IMR-90 (cell line): ENCODE measurements around the gene PRKCH. TPM values are rescaled to one million over a fixed set of nuclear protein-coding genes. Genes with fewer than 3 reads are reported as not detected.

Experiments
- ATAC-seq: fragments of 200-7000 bp; cut with Tn5 transposase; 2 replicates; pipeline ENCODE4 v1.9.1; 2020; ENCODE audit warnings: low read depth, mild to moderate bottlenecking, moderate library complexity
- BruUV-seq: library from RNA; stranded (reverse); fragments of 400-500 nt; replicated peaks from 2 replicates; lab custom pipeline; 2021; lab: Mats Ljungman, UMichigan
- CTCF ChIA-PET: fragments of 300-600 bp; formaldehyde crosslinking; extraction: SDS; loops from one replicate; lab custom pipeline; 2021; ENCODE audit warnings: antibody characterized with exemption; lab: Yijun Ruan, JAX
- POLR2A ChIA-PET: fragments of 300-600 bp; sonication (Branson Sonifier 250); formaldehyde crosslinking; loops from one replicate; lab custom pipeline; 2022; ENCODE audit warnings: antibody characterized with exemption; ENCODE audit not compliant: unreplicated experiment; lab: Charles Lee
- DNase-seq: peaks from one replicate; pipeline ENCODE4 v3.0.0; 2013
- H2AFZ ChIP-seq: replicated peaks from 2 replicates; pipeline ENCODE3; 2013; ENCODE audit warnings: low read length, mild to moderate bottlenecking; ENCODE audit not compliant: poor library complexity
- H2AK5ac ChIP-seq: 2 replicates; pipeline ENCODE4 v1.6.1; 2013; ENCODE audit warnings: low read depth, low read length, inconsistent platforms
- H2AK9ac ChIP-seq: replicated peaks from 2 replicates; pipeline ENCODE3; 2013; ENCODE audit warnings: mild to moderate bottlenecking, low read depth, low read length, moderate library complexity; ENCODE audit not compliant: poor library complexity
- H2BK120ac ChIP-seq: 2 replicates; pipeline ENCODE4 v1.6.1; 2013; ENCODE audit warnings: low read depth, low read length, inconsistent platforms
- H2BK15ac ChIP-seq: 3 replicates; pipeline ENCODE4 v1.6.1; 2013; ENCODE audit warnings: low read depth, low read length, inconsistent platforms
- H2BK20ac ChIP-seq: 2 replicates; pipeline ENCODE4 v1.6.1; 2013; ENCODE audit warnings: low read depth, mild to moderate bottlenecking, inconsistent platforms, low read length, moderate library complexity
- H2BK5ac ChIP-seq: 2 replicates; pipeline ENCODE4 v1.6.1; 2013; ENCODE audit warnings: mild to moderate bottlenecking, low read depth, low read length, inconsistent platforms; ENCODE audit not compliant: poor library complexity, severe bottlenecking
- H3K14ac ChIP-seq: replicated peaks from 2 replicates; pipeline ENCODE4 v1.6.1; 2013; ENCODE audit warnings: low read depth, low read length, inconsistent platforms
- H3K18ac ChIP-seq: 2 replicates; pipeline ENCODE4 v1.6.1; 2013; ENCODE audit warnings: low read depth, low read length, control low read depth
- H3K23ac ChIP-seq: 2 replicates; pipeline ENCODE4 v1.6.1; 2013; ENCODE audit warnings: low read depth, low read length, inconsistent platforms
- H3K27ac ChIP-seq: 2 replicates; pipeline ENCODE4 v1.5.1; 2013; ENCODE audit warnings: mild to moderate bottlenecking, control low read depth, low read length; ENCODE audit not compliant: insufficient read depth
- H3K27me3 ChIP-seq: 2 replicates; pipeline ENCODE4 v1.6.1; 2013; ENCODE audit warnings: low read length; ENCODE audit not compliant: control insufficient read depth, insufficient read depth
- H3K36me3 ChIP-seq: 2 replicates; pipeline ENCODE4 v1.6.1; 2013; ENCODE audit warnings: low read length, mixed read lengths; ENCODE audit not compliant: control insufficient read depth, insufficient read depth
- H3K4ac ChIP-seq: 2 replicates; pipeline ENCODE4 v1.6.1; 2013; ENCODE audit warnings: low read depth, low read length, inconsistent platforms
- H3K4me1 ChIP-seq: 2 replicates; pipeline ENCODE4 v1.6.1; 2013; ENCODE audit warnings: low read length, mixed read lengths; ENCODE audit not compliant: control insufficient read depth, insufficient read depth
- H3K4me2 ChIP-seq: 2 replicates; pipeline ENCODE4 v1.6.1; 2013; ENCODE audit warnings: low read depth, mild to moderate bottlenecking, control low read depth, low read length, moderate library complexity
- H3K4me3 ChIP-seq: 2 replicates; pipeline ENCODE4 v1.5.1; 2013; ENCODE audit warnings: low read depth, mild to moderate bottlenecking, control low read depth, low read length, moderate library complexity; ENCODE audit not compliant: insufficient read depth
- H3K56ac ChIP-seq: 2 replicates; pipeline ENCODE4 v1.6.1; 2013; ENCODE audit warnings: low read length, inconsistent platforms; ENCODE audit not compliant: insufficient read depth; ENCODE audit errors: extremely low read depth
- H3K79me1 ChIP-seq, 2 experiments: 2 replicates each; pipeline ENCODE4 v1.6.1; 2013; ENCODE audit warnings: low read length in 2 of 2, inconsistent platforms in 1 of 2, low read depth in 1 of 2
- H3K9ac ChIP-seq: 2 replicates; pipeline ENCODE4 v1.6.1; 2013; ENCODE audit warnings: low read depth, low read length, control low read depth
- H3K9me1 ChIP-seq: 2 replicates; pipeline ENCODE4 v1.6.1; 2013; ENCODE audit warnings: low read length, inconsistent platforms; ENCODE audit not compliant: insufficient read depth
- H3K9me3 ChIP-seq: 2 replicates; pipeline ENCODE4 v1.6.1; 2013; ENCODE audit warnings: low read length; ENCODE audit not compliant: control insufficient read depth, insufficient read depth
- H4K20me1 ChIP-seq: 2 replicates; pipeline ENCODE4 v1.6.1; 2013; ENCODE audit warnings: low read length, inconsistent platforms; ENCODE audit not compliant: insufficient read depth
- H4K5ac ChIP-seq: 2 replicates; pipeline ENCODE4 v1.6.1; 2013; ENCODE audit warnings: mild to moderate bottlenecking, low read depth, low read length, control low read depth
- H4K8ac ChIP-seq, 2 experiments: 2 replicates each; pipeline ENCODE4 v1.6.1; 2013; ENCODE audit warnings: low read depth in 2 of 2, low read length in 2 of 2, control low read depth in 1 of 2, inconsistent platforms in 1 of 2
- H4K91ac ChIP-seq: 2 replicates; pipeline ENCODE4 v1.6.1; 2013; ENCODE audit warnings: low read depth, low read length, inconsistent platforms; ENCODE audit not compliant: insufficient read depth
- BHLHE40 ChIP-seq: fragments of 150-350 bp; IDR thresholded peaks from 2 replicates; pipeline ENCODE4 v1.6.1; 2016; ENCODE audit warnings: mild to moderate bottlenecking, low read depth, low read length
- CEBPB ChIP-seq: IDR thresholded peaks from 2 replicates; pipeline ENCODE4 v1.6.1; 2012; ENCODE audit warnings: low read depth, low read length, improper control_type of control experiment
- CTCF ChIP-seq: conservative IDR thresholded peaks from 2 replicates; pipeline ENCODE4 v1.5.1; 2012; ENCODE audit warnings: mild to moderate bottlenecking, low read depth, low read length, improper control_type of control experiment
- MAFK ChIP-seq: IDR thresholded peaks from 2 replicates; pipeline ENCODE4 v1.6.1; 2012; ENCODE audit warnings: low read depth, low read length, improper control_type of control experiment
- MAZ ChIP-seq: IDR thresholded peaks from 2 replicates; pipeline ENCODE4 v1.6.1; 2012; ENCODE audit warnings: low read depth, mild to moderate bottlenecking, low read length, improper control_type of control experiment, moderate library complexity, borderline replicate concordance
- MXI1 ChIP-seq: IDR thresholded peaks from 2 replicates; pipeline ENCODE4 v1.6.1; 2012; ENCODE audit warnings: low read depth, mild to moderate bottlenecking, low read length, moderate library complexity, borderline replicate concordance
- NFE2L2 ChIP-seq: fragments of 150-350 bp; IDR thresholded peaks from 2 replicates; pipeline ENCODE4 v1.6.1; 2016; ENCODE audit warnings: low read depth, mild to moderate bottlenecking, low read length
- RAD21 ChIP-seq: IDR thresholded peaks from 2 replicates; pipeline ENCODE4 v1.6.1; 2012; ENCODE audit warnings: low read length, improper control_type of control experiment
- RCOR1 ChIP-seq: IDR thresholded peaks from 2 replicates; pipeline ENCODE4 v1.6.1; 2012; ENCODE audit warnings: mild to moderate bottlenecking, low read length, improper control_type of control experiment; ENCODE audit not compliant: insufficient replicate concordance
- SMC3 ChIP-seq: fragments of 150-350 bp; IDR thresholded peaks from 2 replicates; pipeline ENCODE4 v1.6.1; 2016; ENCODE audit warnings: low read depth, mild to moderate bottlenecking, antibody characterized with exemption, low read length, moderate library complexity
- WGBS, 2 experiments: methylation state at CpG; one replicate each; pipeline versions ENCODE4 v1.1.5 to v1.1.7; 2013; ENCODE audit warnings: missing lambda C conversion rate in 2 of 2; ENCODE audit not compliant: insufficient read length in 1 of 2; ENCODE audit errors: extremely low coverage in 2 of 2; 5-methylcytosine and 5-hydroxymethylcytosine counted together
- dilution Hi-C: fragments of 300-500 bp; cut with HindIII; formaldehyde crosslinking; loops from one replicate; pipeline ENCODE4 v1.14.3; 2018; ENCODE audit warnings: low sequenced_read_pairs; ENCODE audit not compliant: unreplicated experiment
- in situ Hi-C: fragments of 300-500 bp; cut with MboI; formaldehyde crosslinking; loops from 3 replicates; pipeline ENCODE4 v1.14.3; 2019; ENCODE audit warnings: low sequenced_read_pairs, inconsistent platforms, mixed read lengths
- intact Hi-C: fragments of 100-400 bp; cut with micrococcal nuclease; formaldehyde crosslinking; loops from 2 replicates; pipeline ENCODE4 v1.10.0; 2022
- polyA plus RNA-seq, 3 experiments: library from polyadenylated mRNA; depleted of rRNA; stranded (reverse); fragments of >200 nt; gene quantifications; 2 replicates each; pipeline ENCODE4 v1.2.3, GENCODE V29; 2012; ENCODE audit warnings: low replicate concordance in 1 of 3
- total RNA-seq: library from RNA; depleted of rRNA; stranded (reverse); fragments of >200 nt; gene quantifications from 2 replicates; pipeline ENCODE4 v1.2.3, GENCODE V29; 2012
- TF ChIP-seq, protein P1 (sequence below): fragments of 150-350 bp; IDR thresholded peaks from 2 replicates; pipeline ENCODE4 v1.6.1; 2016; ENCODE audit warnings: low read depth, mild to moderate bottlenecking, low read length, moderate library complexity, borderline replicate concordance

Gene PRKCH
- total and polyA plus RNA-seq, 2 of the 4 experiments (the other 2 are of a cell fraction) = 1.6 to 2.3 TPM

DNA sequence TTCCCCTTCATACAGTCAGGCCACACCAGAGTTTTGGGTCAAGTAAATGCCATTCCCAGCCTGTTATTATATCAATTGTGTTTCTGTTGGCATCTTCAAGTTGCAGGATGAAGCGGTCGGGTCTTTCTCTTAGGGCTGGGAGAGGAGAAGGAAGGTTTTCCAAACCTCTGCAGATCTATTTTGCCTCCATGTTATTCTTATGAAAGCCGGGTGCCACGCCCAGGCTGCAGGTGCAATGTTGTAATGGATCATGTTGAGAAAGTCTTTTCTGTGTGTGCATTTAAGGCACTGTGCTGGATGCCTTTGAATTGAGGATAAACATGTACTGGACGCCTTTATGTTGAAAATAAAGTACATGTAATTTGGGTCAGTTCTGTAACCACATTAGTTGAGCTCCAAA, 209.5 kb downstream of the PRKCH start:
- DNase-seq (no peak), ATAC-seq (no peak)
- CTCF ChIA-PET = interaction anchor here (0.8 kb wide), 1 partner anchor 15 kb away, joined by 3 read pairs; no protein-coding TSS in a partner anchor
- H3K56ac ChIP-seq = no peak overlapping the region
- no peak overlapping the region for H3K4me2 ChIP-seq
- in situ Hi-C loops = no loop called here
- H2BK5ac ChIP-seq = no peak overlapping the region
- no peak for TF ChIP-seq CEBPB
- no peak for TF ChIP-seq RAD21
- no peak for TF ChIP-seq RCOR1
- TF ChIP-seq NFE2L2 = no peak
- TF ChIP-seq MAZ = no peak
- TF ChIP-seq MXI1 = no peak
- TF ChIP-seq CTCF = no peak
- no peak for TF ChIP-seq MAFK
- TF ChIP-seq BHLHE40 = no peak
- no peak for TF ChIP-seq SMC3
- TF ChIP-seq, protein P1, sequence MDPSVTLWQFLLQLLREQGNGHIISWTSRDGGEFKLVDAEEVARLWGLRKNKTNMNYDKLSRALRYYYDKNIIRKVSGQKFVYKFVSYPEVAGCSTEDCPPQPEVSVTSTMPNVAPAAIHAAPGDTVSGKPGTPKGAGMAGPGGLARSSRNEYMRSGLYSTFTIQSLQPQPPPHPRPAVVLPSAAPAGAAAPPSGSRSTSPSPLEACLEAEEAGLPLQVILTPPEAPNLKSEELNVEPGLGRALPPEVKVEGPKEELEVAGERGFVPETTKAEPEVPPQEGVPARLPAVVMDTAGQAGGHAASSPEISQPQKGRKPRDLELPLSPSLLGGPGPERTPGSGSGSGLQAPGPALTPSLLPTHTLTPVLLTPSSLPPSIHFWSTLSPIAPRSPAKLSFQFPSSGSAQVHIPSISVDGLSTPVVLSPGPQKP = no peak
- no peaks in the 10 kb centered on the region for H3K9me3 ChIP-seq
- H3K27me3 ChIP-seq = no peaks in the 10 kb centered on the region
- H3K27ac ChIP-seq = no peak overlapping the region
- dilution Hi-C loops = no loop called here
- no TSS peak for BruUV-seq
- WGBS, 2 experiments = no CpG with 5 or more reads among the region's 5 CpGs
- H3K79me1 ChIP-seq = peaks cover 9% of the 10 kb centered on the region in 2 experiments; a peak in 3 of 4 replicates
- H3K23ac ChIP-seq = no peak overlapping the region
- no peaks in the 10 kb centered on the region for H3K36me3 ChIP-seq
- no peaks in the 10 kb centered on the region for H4K20me1 ChIP-seq
- H3K4me3 ChIP-seq = no peak overlapping the region
- H2BK15ac ChIP-seq = no peak overlapping the region; the same call in 2 of the 3 replicates
- H3K9ac ChIP-seq = no peak overlapping the region
- H3K14ac ChIP-seq = no peak overlapping the region
- no peak overlapping the region for H3K18ac ChIP-seq
- no peak overlapping the region for H4K8ac ChIP-seq
- H4K5ac ChIP-seq = no peak overlapping the region
- H3K4me1 ChIP-seq = peaks cover 33% of the 10 kb centered on the region
- no peak overlapping the region for H2AFZ ChIP-seq
- intact Hi-C loops = no loop called here
- no peak overlapping the region for H2AK5ac ChIP-seq
- no peak overlapping the region for H2BK20ac ChIP-seq
- POLR2A ChIA-PET = no interaction called here
- H2AK9ac ChIP-seq = no peak overlapping the region
- H2BK120ac ChIP-seq = peak overlapping the region; percentile 0; the same call in 1 of the 2 replicates
- no peak overlapping the region for H3K4ac ChIP-seq
- peaks cover 25% of the 10 kb centered on the region for H3K9me1 ChIP-seq
- no peak overlapping the region for H4K91ac ChIP-seq
